ENCODE results near the gene RABGAP1L. TPM values are rescaled to one million over a fixed set of nuclear protein-coding genes. Genes with fewer than 3 reads are reported as not detected.

Gene RABGAP1L
- total RNA-seq, 1 donor from 2014 or later: 46.0 TPM

GRCh38 chr1:174736831-174737230 is 577.5 kb downstream of the RABGAP1L start:
- H3K27me3 ChIP-seq: no peaks in the 10 kb centered on the region

DNA sequence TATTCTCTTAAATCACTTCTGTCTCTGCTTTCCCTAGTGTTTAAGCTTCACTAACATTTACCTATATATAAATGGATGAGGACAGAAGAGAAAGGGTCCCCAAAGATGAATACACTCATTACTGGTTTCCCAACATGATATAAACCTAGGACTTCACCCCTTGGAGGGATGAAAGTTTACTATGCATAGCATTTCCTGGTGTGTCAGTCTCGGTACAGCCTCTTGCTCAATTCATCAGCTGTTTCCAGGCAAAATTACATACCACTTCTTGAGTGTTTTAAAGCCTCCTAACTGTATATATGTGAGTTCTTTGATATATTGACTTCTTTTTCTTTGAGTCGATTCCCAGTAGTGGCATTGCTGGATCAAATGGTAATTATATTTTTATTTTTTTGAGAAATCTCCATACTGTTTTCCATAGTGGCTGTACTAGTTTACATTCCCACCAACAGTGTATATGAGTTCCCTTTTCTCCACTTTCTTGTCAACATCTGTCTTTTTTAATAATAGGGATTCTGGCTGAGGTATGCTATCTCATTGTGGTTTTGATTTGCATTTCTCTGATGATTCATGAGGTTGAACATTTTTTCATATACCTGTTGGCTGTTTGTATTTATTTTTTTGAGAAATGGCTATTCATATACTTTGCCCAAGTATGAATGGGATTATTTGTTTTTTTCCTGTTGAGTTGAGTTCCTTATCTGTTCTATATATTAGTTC is 581.1 kb downstream of the RABGAP1L start:
- Histone ChIP-seq H3K36me3 (no peaks in the 10 kb centered on the region), H3K79me2 (ENCODE audit: low read depth) (no peaks in the 10 kb centered on the region), H3K4me2 (no peak overlapping the region), H3K4me3 (no peak overlapping the region), H3F3A (ENCODE audit: low read depth) (no peaks in the 10 kb centered on the region), H3K4me1 (no peaks in the 10 kb centered on the region), H4K20me1 (ENCODE audit: low read depth) (no peaks in the 10 kb centered on the region), H3K9ac (no peak overlapping the region), H2AFZ (replicated peaks) (no peak overlapping the region), H3K9me3 (ENCODE audit: low read depth) (no peaks in the 10 kb centered on the region), H3K27ac (no peak overlapping the region), H3K27me3 (no peaks in the 10 kb centered on the region)
- Mint-ChIP-seq H3K4me1 (no peaks in the 10 kb centered on the region), H3K27ac (no peak overlapping the region), H3K27me3 (ENCODE audit: insufficient read depth, low read depth) (no peaks in the 10 kb centered on the region), H3K9me3 (no peaks in the 10 kb centered on the region), H3K4me3 (no peak overlapping the region), H3K36me3 (no peaks in the 10 kb centered on the region)
- no peak for TF ChIP-seq EZH2phosphoT487 (IDR thresholded peaks at IDR 0.05)
- no peak for TF ChIP-seq EZH2 (IDR thresholded peaks at IDR 0.05)
- no peak for TF ChIP-seq CTCF (IDR thresholded peaks at IDR 0.05)
- DNase-seq (ENCODE audit: low spot score): no peak

More at GRCh38 chr1:174736831-174737230, 577.5 kb downstream of the RABGAP1L start:
- no peak overlapping the region for H3K27ac Mint-ChIP-seq
- Histone ChIP-seq H3K4me3 (no peak overlapping the region), H3K4me1 (no peaks in the 10 kb centered on the region), H3K9ac (no peak overlapping the region), H3K79me2 (ENCODE audit: low read depth) (no peaks in the 10 kb centered on the region), H3K9me3 (ENCODE audit: low read depth) (no peaks in the 10 kb centered on the region), H4K20me1 (ENCODE audit: low read depth) (no peaks in the 10 kb centered on the region), H3F3A (ENCODE audit: low read depth) (no peaks in the 10 kb centered on the region), H3K27ac (no peak overlapping the region), H2AFZ (replicated peaks) (no peak overlapping the region), H3K36me3 (no peaks in the 10 kb centered on the region), H3K4me2 (no peak overlapping the region)
- no peak overlapping the region for H3K4me3 Mint-ChIP-seq
- H3K27me3 Mint-ChIP-seq (ENCODE audit: insufficient read depth, low read depth): no peaks in the 10 kb centered on the region
- no peak for TF ChIP-seq EZH2 (IDR thresholded peaks at IDR 0.05)
- no peaks in the 10 kb centered on the region for H3K4me1 Mint-ChIP-seq
- no peaks in the 10 kb centered on the region for H3K36me3 Mint-ChIP-seq
- H3K9me3 Mint-ChIP-seq: no peaks in the 10 kb centered on the region
- no peak for DNase-seq (ENCODE audit: low spot score)

- no peaks in the 10 kb centered on the region for H3K27me3 ChIP-seq
- DNase-seq (ENCODE audit: low spot score): no peak
- H3K36me3 ChIP-seq: no peaks in the 10 kb centered on the region
- Mint-ChIP-seq H3K4me1 (no peaks in the 10 kb centered on the region), H3K27me3 (ENCODE audit: insufficient read depth, low read depth) (no peaks in the 10 kb centered on the region), H3K9me3 (no peaks in the 10 kb centered on the region), H3K4me3 (no peak overlapping the region), H3K36me3 (no peaks in the 10 kb centered on the region), H3K27ac (no peak overlapping the region)
- H3K9me3 ChIP-seq (ENCODE audit: low read depth): no peaks in the 10 kb centered on the region
- H3K4me1 ChIP-seq: no peaks in the 10 kb centered on the region
- TF ChIP-seq EZH2 (IDR thresholded peaks at IDR 0.05): no peak
- TF ChIP-seq EZH2phosphoT487 (IDR thresholded peaks at IDR 0.05): no peak
- TF ChIP-seq CTCF (IDR thresholded peaks at IDR 0.05): no peak
- no peaks in the 10 kb centered on the region for H4K20me1 ChIP-seq (ENCODE audit: low read depth)
- H2AFZ ChIP-seq (replicated peaks): no peak overlapping the region
- no peak overlapping the region for H3K27ac ChIP-seq
- H3K4me2 ChIP-seq: no peak overlapping the region
- H3F3A ChIP-seq (ENCODE audit: low read depth): no peaks in the 10 kb centered on the region
- H3K4me3 ChIP-seq: no peak overlapping the region
- no peak overlapping the region for H3K9ac ChIP-seq
- no peaks in the 10 kb centered on the region for H3K79me2 ChIP-seq (ENCODE audit: low read depth)
These were observed 583.7 kb downstream of the RABGAP1L start for GRCh38 chr1:174742805-174743653.
